D721Med (cell line): ENCODE results near the gene AMD1.

Experiments
- DNase-seq: peaks from one replicate; pipeline ENCODE4 v3.0.0; 2011; ENCODE audit warnings: low spot score; ENCODE audit not compliant: insufficient read length
- FAIRE-seq: peaks from 2 replicates; lab custom pipeline; 2011; peaks lifted over from hg19 to GRCh38; lab: Jason Lieb, UNC
- TF ChIP-seq, protein P1 (sequence below): IDR thresholded peaks from 2 replicates; pipeline ENCODE4 v1.5.1; 2012; ENCODE audit warnings: mild to moderate bottlenecking, control low read depth; ENCODE audit not compliant: insufficient read depth; ENCODE audit errors: missing control alignments

AMD1 gene

DNA sequence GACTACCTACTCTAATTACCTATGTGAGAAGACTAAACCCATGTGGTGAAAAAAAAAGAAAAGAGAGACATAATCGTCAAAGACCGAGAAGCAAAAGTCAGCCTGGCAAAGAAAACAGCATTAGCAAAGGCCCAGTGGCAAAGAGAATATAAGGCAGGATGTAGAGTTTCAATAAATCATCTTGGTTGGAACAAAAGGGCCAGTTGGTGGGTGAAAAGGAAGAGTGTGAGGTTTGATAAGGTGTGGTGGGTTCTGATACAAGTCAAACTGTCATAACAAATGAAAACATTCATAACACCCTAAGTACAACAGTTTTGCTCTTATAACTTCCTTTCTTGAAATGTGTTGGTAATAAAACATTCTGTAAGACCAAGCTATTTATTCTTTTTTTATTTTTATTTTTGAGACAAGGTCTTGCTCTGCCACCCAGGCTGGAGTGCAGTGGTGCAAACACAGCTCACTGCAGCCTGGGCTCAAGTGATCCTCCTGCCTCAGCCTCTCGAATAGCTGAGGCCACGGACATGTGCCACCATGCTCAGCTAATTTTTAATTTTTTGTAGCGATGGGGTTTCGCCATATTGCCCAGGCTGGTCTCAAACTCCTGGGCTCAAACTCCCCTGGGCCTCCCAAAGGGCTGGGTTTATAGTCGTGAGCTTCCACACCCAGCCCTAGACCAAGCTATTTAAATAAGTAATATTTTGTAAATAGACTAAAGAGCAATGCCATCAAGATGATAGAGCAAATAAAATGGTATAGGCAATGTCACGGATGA is 65.0 kb downstream of the AMD1 start:
- TF ChIP-seq, protein P1, sequence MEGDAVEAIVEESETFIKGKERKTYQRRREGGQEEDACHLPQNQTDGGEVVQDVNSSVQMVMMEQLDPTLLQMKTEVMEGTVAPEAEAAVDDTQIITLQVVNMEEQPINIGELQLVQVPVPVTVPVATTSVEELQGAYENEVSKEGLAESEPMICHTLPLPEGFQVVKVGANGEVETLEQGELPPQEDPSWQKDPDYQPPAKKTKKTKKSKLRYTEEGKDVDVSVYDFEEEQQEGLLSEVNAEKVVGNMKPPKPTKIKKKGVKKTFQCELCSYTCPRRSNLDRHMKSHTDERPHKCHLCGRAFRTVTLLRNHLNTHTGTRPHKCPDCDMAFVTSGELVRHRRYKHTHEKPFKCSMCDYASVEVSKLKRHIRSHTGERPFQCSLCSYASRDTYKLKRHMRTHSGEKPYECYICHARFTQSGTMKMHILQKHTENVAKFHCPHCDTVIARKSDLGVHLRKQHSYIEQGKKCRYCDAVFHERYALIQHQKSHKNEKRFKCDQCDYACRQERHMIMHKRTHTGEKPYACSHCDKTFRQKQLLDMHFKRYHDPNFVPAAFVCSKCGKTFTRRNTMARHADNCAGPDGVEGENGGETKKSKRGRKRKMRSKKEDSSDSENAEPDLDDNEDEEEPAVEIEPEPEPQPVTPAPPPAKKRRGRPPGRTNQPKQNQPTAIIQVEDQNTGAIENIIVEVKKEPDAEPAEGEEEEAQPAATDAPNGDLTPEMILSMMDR: no peak
- DNase-seq: no peak
- no peak for FAIRE-seq

DNA sequence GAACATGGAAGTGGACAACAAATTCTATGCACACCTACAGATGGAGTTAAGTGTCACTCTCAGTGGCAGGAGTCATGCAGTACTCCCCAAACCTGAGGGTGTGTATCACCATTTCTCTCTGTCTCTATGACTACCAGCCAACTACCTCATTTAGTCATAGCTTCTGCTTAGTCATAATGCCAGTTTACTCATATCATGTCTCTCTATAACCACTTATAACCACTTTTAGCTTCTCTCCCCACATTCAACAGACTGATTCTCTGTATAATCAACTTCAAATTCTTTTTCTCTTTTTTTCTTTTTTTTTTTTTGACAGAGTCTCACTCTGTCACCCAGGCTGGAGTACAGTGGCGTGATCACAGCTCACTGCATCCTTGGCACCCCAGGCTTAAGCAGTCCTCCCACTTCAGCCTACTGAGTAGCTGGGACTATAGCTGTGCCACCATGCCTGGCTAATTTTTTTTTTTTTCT is 70.1 kb downstream of the AMD1 start:
- TF ChIP-seq, protein P1: no peak
- no peak for FAIRE-seq
- DNase-seq: no peak
